ENCODE data around the gene LHX6. TPM values are rescaled to one million over a fixed set of nuclear protein-coding genes. Genes with fewer than 3 reads are reported as not detected.

The LHX6 gene
- total and polyA plus RNA-seq, 2 of the 4 experiments (the other 2 are of a cell fraction): under 0.01 to 0.05 TPM

GRCh38 chr9:122264360-122265148 lies 35.8 kb upstream of the LHX6 start, which contains the start of the genes MRRF and RBM18:
MRRF (plus strand) TSS chr9:122264882; CDS start chr9:122270892, 6,010 bp downstream.
RBM18 (minus strand) TSS chr9:122264840; CDS start chr9:122261492, 3,348 bp downstream.
- Histone ChIP-seq H3K9me3 (ENCODE audit: control insufficient read depth, insufficient read depth, low read length) (no peaks in the 10 kb centered on the region), H3K79me1 (ENCODE audit: low read depth in 1 of 2, low read length in 2 of 2) (peaks cover 48 to 66% of the 10 kb centered on the region in 2 experiments), H2BK15ac (ENCODE audit: low read depth, low read length) (peak within 1 kb of the TSS; percentile 62; the same call in 1 of the 3 replicates), H2AFZ (replicated peaks; ENCODE audit: low read length, poor library complexity) (peak within 1 kb of the TSS; percentile 100), H3K18ac (ENCODE audit: low read depth, low read length) (peak within 1 kb of the TSS; percentile 96), H3K4ac (ENCODE audit: low read depth, low read length) (peak within 1 kb of the TSS; percentile 98), H3K4me2 (ENCODE audit: low read depth, low read length) (peak within 1 kb of the TSS; percentile 94), H4K8ac (ENCODE audit: low read depth in 2 of 2, low read length in 2 of 2) (peak within 1 kb of the TSS; percentile 82 to 97), H2BK5ac (ENCODE audit: low read depth, low read length, poor library complexity, severe bottlenecking) (peak within 1 kb of the TSS; percentile 98), H3K23ac (ENCODE audit: low read depth, low read length) (peak within 1 kb of the TSS; percentile 96), H3K9ac (ENCODE audit: low read depth, low read length) (peak within 1 kb of the TSS; percentile 97), H4K91ac (ENCODE audit: insufficient read depth, low read depth, low read length) (peak within 1 kb of the TSS; percentile 93), H4K5ac (ENCODE audit: low read depth, low read length) (peak within 1 kb of the TSS; percentile 94), H3K9me1 (ENCODE audit: insufficient read depth, low read length) (0 out of 2 replicates have a peak, but pooled peaks cover 7% of the 10 kb centered on the region), H3K36me3 (ENCODE audit: control insufficient read depth, insufficient read depth, low read length) (peaks cover 5% of the 10 kb centered on the region; the same call in 1 of the 2 replicates), H2AK5ac (ENCODE audit: low read depth, low read length) (peak within 1 kb of the TSS; percentile 45), H2BK20ac (ENCODE audit: low read depth, low read length) (no peak within 1 kb of the TSS), H2AK9ac (replicated peaks; ENCODE audit: low read depth, low read length, poor library complexity) (peak within 1 kb of the TSS; percentile 97), H3K14ac (replicated peaks; ENCODE audit: low read depth, low read length) (peak within 1 kb of the TSS; percentile 98), H3K56ac (ENCODE audit: extremely low read depth, insufficient read depth, low read length) (peak within 1 kb of the TSS; percentile 98), H4K20me1 (ENCODE audit: insufficient read depth, low read length) (no peaks in the 10 kb centered on the region; the same call in 1 of the 2 replicates), H3K4me3 (ENCODE audit: insufficient read depth, low read depth, low read length) (peak within 1 kb of the TSS; percentile 72), H3K27ac (ENCODE audit: insufficient read depth, low read length) (peak within 1 kb of the TSS; percentile 99), H3K27me3 (ENCODE audit: control insufficient read depth, insufficient read depth, low read length) (no peaks in the 10 kb centered on the region), H2BK120ac (ENCODE audit: low read depth, low read length) (peak within 1 kb of the TSS; percentile 95), H3K4me1 (ENCODE audit: control insufficient read depth, insufficient read depth, low read length) (no peaks in the 10 kb centered on the region; the same call in 1 of the 2 replicates)
- ChIA-PET POLR2A (ENCODE audit: unreplicated experiment) (interaction anchor here (0.6 to 0.8 kb wide), 2 partner anchors 53 to 86 kb away, joined by 4 to 5 read pairs; no protein-coding TSS in a partner anchor), CTCF (interaction anchor here (0.7 to 1.5 kb wide), 4 partner anchors 14 to 668 kb away, joined by 3 to 6 read pairs (median 4); no protein-coding TSS in a partner anchor)
- BruUV-seq (replicated peaks): TSS peak; percentile 66
- WGBS, 2 experiments (ENCODE audit: extremely low coverage in 2 of 2, insufficient read length in 1 of 2): 0% methylated on average over 27 of the region's 60 CpGs; no CpG with 5 or more reads in 1 of the 2 experiments
- DNase-seq (peak; percentile 91), ATAC-seq (ENCODE audit: low read depth) (peak; percentile 92)
- dilution Hi-C loops (cut with HindIII; ENCODE audit: low sequenced_read_pairs, unreplicated experiment): no loop called here
- in situ Hi-C loops (cut with MboI; ENCODE audit: low sequenced_read_pairs): loop anchor here (5.0 kb wide), 1 partner anchor 78 kb away; no protein-coding TSS in a partner anchor
- intact Hi-C loops (cut with micrococcal nuclease): loop anchor here (1.0 to 5.0 kb wide), 3 partner anchors 53 to 188 kb away; no protein-coding TSS in a partner anchor
- TF ChIP-seq BHLHE40 (IDR thresholded peaks at IDR 0.05; ENCODE audit: low read depth, low read length) (peak; percentile 83), SMC3 (IDR thresholded peaks at IDR 0.05; ENCODE audit: low read depth, low read length) (no peak; the same call in 1 of the 2 replicates), MXI1 (IDR thresholded peaks at IDR 0.05; ENCODE audit: borderline replicate concordance, low read depth, low read length) (peak; percentile 93), MAFK (IDR thresholded peaks at IDR 0.05; ENCODE audit: low read depth, low read length) (no peak), FOS (IDR thresholded peaks at IDR 0.05; ENCODE audit: low read depth, low read length) (no peak), NFE2L2 (IDR thresholded peaks at IDR 0.05; ENCODE audit: low read depth, low read length) (no peak), RAD21 (IDR thresholded peaks at IDR 0.05; ENCODE audit: low read length) (peak; percentile 8; the same call in 1 of the 2 replicates), ELK1 (IDR thresholded peaks at IDR 0.05; ENCODE audit: borderline replicate concordance, low read depth, low read length) (no peak), CHD1 (IDR thresholded peaks at IDR 0.05; ENCODE audit: low read depth, low read length) (no peak), CTCF (conservative IDR thresholded peaks at IDR 0.05; ENCODE audit: low read depth, low read length) (0 out of 2 replicates have a peak, but pooled peaks have one; percentile 15), RFX5 (IDR thresholded peaks at IDR 0.05; ENCODE audit: low read depth, low read length) (peak; percentile 38; the same call in 1 of the 2 replicates), POLR2A (IDR thresholded peaks at IDR 0.05; ENCODE audit: low read depth, low read length) (peak; percentile 80), MAZ (IDR thresholded peaks at IDR 0.05; ENCODE audit: borderline replicate concordance, low read depth, low read length) (peak; percentile 63; the same call in 1 of the 2 replicates)
